Measurements from ENCODE around the gene C9orf152. TPM values are rescaled to one million over a fixed set of nuclear protein-coding genes. Genes with fewer than 3 reads are reported as not detected.
"Not testable (repeated sequence)": the region's sequence is repeated elsewhere in the genome, so short reads cannot be mapped to it uniquely, and the experiment has no call there.

Gene C9orf152
- total RNA-seq, 1 donor from 2014 or later: not detected

DNA sequence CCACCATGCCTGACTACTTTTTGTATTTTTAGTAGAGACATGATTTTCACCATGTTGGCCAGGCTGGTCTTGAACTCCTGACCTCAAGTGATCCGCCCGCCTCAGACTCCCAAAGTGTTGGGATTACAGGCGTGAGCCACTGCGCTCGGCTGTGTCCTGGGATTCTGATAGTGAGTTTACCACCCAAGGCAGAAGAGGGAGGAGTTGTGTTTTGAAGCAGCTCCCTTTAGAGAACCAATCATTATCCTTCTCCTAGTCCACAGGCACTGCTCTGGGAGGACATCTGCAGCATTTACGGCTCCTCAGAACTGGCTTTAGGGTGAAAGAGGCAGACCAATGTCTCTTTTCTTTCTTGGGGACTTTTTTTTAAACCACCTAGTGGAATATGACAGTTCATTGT is 5.7 kb downstream of the C9orf152 start:
- H3K36me3 ChIP-seq: no peaks in the 10 kb centered on the region
- H3K27me3 ChIP-seq (ENCODE audit: low read depth): no peaks in the 10 kb centered on the region
- H3K9me3 ChIP-seq (replicated peaks): no peaks in the 10 kb centered on the region
- TF ChIP-seq, protein P1, sequence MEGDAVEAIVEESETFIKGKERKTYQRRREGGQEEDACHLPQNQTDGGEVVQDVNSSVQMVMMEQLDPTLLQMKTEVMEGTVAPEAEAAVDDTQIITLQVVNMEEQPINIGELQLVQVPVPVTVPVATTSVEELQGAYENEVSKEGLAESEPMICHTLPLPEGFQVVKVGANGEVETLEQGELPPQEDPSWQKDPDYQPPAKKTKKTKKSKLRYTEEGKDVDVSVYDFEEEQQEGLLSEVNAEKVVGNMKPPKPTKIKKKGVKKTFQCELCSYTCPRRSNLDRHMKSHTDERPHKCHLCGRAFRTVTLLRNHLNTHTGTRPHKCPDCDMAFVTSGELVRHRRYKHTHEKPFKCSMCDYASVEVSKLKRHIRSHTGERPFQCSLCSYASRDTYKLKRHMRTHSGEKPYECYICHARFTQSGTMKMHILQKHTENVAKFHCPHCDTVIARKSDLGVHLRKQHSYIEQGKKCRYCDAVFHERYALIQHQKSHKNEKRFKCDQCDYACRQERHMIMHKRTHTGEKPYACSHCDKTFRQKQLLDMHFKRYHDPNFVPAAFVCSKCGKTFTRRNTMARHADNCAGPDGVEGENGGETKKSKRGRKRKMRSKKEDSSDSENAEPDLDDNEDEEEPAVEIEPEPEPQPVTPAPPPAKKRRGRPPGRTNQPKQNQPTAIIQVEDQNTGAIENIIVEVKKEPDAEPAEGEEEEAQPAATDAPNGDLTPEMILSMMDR (IDR thresholded peaks at IDR 0.05; ENCODE audit: borderline replicate concordance): no peak
- no peak overlapping the region for H3K4me3 ChIP-seq
- H3K4me1 ChIP-seq: no peaks in the 10 kb centered on the region
- H3K27ac ChIP-seq (replicated peaks): no peak overlapping the region
- intact Hi-C loops (cut with micrococcal nuclease): no loop called here
- no peak for DNase-seq

DNA sequence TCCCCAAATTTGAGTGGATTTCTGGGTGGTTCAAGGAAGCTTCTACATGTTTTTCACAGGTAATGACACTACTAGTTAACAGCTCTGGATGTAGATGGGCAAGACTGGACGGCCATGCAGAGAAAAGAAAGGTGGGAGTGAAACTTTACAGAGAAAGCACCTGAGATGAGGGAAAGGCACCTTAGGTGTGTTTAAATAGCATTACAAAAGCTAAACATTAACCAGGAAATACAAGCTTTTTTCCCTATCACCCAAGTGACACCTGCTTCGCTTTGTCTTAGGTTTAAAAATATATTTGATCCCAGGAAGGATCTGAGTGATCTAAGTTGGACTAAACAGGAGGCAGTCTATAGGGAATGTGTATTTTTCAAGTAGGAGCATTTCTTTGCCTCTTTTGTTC is 8.3 kb downstream of the C9orf152 start:
- H3K9me3 ChIP-seq (replicated peaks): no peaks in the 10 kb centered on the region
- intact Hi-C loops (cut with micrococcal nuclease): no loop called here
- TF ChIP-seq, protein P1 (IDR thresholded peaks at IDR 0.05; ENCODE audit: borderline replicate concordance): no peak
- H3K36me3 ChIP-seq: no peaks in the 10 kb centered on the region
- no peaks in the 10 kb centered on the region for H3K27me3 ChIP-seq (ENCODE audit: low read depth)
- no peaks in the 10 kb centered on the region for H3K4me1 ChIP-seq
- DNase-seq: no peak
- no peak overlapping the region for H3K27ac ChIP-seq (replicated peaks)
- H3K4me3 ChIP-seq: no peak overlapping the region

DNA sequence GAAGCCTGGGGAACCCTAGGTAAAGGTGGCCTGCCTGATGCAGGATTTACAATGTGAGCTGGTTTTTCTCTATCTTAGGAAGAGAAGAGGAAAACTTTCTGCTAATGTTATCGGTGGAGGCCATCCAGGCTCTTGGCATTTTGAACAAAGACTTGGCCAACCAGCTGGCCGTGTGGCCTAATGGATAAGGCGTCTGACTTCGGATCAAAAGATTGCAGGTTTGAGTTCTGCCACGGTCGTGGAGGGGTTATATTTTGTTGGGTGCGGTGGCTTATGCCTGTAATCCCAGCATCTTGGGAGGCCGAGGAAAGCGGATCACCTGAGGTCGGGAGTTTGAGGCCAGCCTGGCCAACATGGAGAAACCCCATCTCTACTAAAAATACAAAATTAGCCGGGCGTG is 9.6 kb downstream of the C9orf152 start:
- no peaks in the 10 kb centered on the region for H3K27me3 ChIP-seq (ENCODE audit: low read depth)
- no peak overlapping the region for H3K27ac ChIP-seq (replicated peaks)
- intact Hi-C loops (cut with micrococcal nuclease): no loop called here
- H3K4me1 ChIP-seq: peaks cover 4% of the 10 kb centered on the region
- H3K36me3 ChIP-seq: no peaks in the 10 kb centered on the region
- TF ChIP-seq, protein P1 (IDR thresholded peaks at IDR 0.05; ENCODE audit: borderline replicate concordance): no peak
- no peak for DNase-seq
- H3K9me3 ChIP-seq (replicated peaks): no peaks in the 10 kb centered on the region
- H3K4me3 ChIP-seq: no peak overlapping the region

DNA sequence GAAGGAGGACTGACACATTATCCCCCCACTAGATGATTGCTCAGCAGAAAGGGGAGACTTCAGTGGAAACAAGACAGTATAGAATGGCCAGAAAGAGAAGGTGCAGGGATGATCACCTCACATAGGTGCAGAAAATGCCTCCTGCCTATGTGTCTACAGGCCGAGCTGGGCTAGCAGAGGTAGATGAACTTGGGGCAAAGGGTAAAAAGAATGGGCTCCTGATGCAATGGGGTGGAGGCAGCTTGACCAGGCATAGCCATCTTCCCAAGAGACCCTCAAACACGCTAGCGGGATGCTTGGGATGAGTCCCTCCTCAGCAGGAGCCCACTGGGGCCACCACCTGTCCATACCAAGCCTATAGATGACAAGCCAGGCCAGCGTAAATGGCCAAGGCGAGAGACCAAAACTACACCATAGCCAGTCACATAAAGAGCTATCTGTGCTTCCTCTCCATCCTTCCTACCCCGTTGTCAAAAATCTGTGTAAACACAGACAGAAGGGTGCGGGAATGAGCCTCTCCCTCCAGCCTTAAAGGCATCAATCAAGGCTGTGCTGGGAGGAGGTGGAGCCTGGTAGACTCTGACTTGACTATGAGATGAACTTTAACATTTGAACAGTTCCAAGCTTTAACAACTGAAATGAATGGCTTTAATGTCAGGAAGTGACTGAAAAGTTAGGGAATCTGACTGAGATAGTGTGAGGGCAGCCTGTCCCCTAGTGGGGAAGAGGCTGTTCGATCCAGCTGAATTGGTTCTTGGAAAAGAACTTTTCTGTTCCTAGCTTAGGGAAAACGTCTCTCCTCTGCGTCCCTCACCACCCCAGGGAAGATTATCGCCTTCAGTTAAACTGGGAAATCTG is 10.4 kb downstream of the C9orf152 start:
- Histone ChIP-seq H3K27ac (replicated peaks) (no peak overlapping the region), H3K4me3 (no peak overlapping the region), H3K27me3 (ENCODE audit: low read depth) (no peaks in the 10 kb centered on the region), H3K9me3 (replicated peaks) (no peaks in the 10 kb centered on the region), H3K36me3 (no peaks in the 10 kb centered on the region), H3K4me1 (peaks cover 4% of the 10 kb centered on the region)
- intact Hi-C loops (cut with micrococcal nuclease): no loop called here
- TF ChIP-seq, protein P1 (IDR thresholded peaks at IDR 0.05; ENCODE audit: borderline replicate concordance): peak; percentile 57
- DNase-seq: no peak

DNA sequence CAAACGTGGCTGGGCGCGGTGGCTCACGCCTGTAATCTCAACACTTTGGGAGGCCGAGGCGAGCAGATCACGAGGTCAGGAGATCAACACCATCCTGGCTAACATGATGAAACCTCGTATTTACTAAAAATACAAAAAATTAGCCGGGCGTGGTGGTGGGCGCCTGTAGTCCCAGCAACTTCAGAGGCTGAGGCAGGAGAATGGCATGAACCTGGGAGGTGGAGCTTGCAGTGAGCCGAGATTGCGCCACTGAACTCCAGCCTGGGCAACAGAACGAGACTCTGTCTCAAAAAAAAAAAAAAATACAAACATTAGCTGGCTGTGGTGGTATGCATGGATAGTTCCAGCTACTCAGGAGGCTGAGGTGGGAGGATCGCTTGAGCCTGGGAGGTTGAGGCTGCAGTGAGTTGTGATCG is 11.9 kb downstream of the C9orf152 start:
- H3K36me3 ChIP-seq; H3K4me3 ChIP-seq; H3K27ac ChIP-seq (replicated peaks); intact Hi-C loops (cut with micrococcal nuclease); H3K4me1 ChIP-seq; H3K27me3 ChIP-seq (ENCODE audit: low read depth); DNase-seq; H3K9me3 ChIP-seq (replicated peaks): not testable (repeated sequence)

DNA sequence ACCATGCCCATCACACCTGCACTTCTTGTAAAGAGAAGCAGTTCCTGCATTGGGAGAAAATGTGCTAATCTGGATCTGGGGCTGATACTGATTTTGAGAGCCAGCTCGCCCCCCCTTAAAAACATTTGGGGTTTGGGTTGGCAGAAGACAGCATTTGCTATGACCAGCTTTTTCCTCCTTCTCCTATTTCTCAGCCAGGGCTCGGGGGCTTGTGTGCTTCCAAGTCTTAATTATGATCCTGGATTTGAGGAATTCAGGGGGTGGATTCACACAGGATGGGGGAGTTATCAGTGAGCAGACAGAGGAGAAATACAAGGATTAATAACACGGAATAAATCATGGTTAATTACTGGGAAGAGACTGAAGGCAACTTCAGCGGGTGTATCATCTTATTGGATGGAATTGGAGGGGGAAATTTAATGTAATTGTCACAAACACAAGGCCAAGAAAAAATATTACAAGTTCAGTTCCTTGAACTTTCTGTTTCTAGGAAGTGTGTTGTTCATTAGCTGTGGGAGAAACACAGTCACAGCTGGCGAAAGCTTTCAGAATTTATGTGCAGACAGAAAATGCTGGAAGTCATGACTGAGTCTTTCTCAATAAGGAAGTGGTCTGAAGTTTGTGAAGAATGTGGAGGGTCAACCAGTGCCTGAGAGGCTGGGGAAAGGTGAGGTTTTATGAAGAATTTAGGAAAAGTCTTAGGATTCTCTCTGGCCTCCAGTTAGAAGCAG is 15.3 kb downstream of the C9orf152 start:
- TF ChIP-seq, protein P1 (IDR thresholded peaks at IDR 0.05; ENCODE audit: borderline replicate concordance): no peak
- Histone ChIP-seq H3K36me3 (no peaks in the 10 kb centered on the region), H3K27me3 (ENCODE audit: low read depth) (no peaks in the 10 kb centered on the region), H3K27ac (replicated peaks) (peak overlapping the region; percentile 55), H3K4me3 (no peak overlapping the region), H3K9me3 (replicated peaks) (no peaks in the 10 kb centered on the region), H3K4me1 (peaks cover 25% of the 10 kb centered on the region)
- intact Hi-C loops (cut with micrococcal nuclease): no loop called here
- DNase-seq: no peak
